GM23248 (cell line): ENCODE results near the gene IGFBP6. TPM values are rescaled to one million over a fixed set of nuclear protein-coding genes. Genes with fewer than 3 reads are reported as not detected.

Source experiments
- DNase-seq: peaks from one replicate; pipeline ENCODE4 v3.0.0-alpha.2; 2015
- H2AFZ ChIP-seq: fragments of 200-600 bp; sonication (generic); 2 replicates; pipeline ENCODE4 v1.6.1; 2016; ENCODE audit warnings: antibody characterized with exemption
- H3F3A ChIP-seq: fragments of 200-600 bp; sonication (generic); 2 replicates; pipeline ENCODE4 v1.6.1; 2016; ENCODE audit warnings: mild to moderate bottlenecking, antibody characterized with exemption, mixed run types; ENCODE audit not compliant: insufficient read depth
- H3K27ac ChIP-seq: fragments of 200-600 bp; sonication (generic); 2 replicates; pipeline ENCODE4 v1.5.1; 2016; ENCODE audit warnings: mild to moderate bottlenecking
- H3K27me3 ChIP-seq: fragments of 200-600 bp; sonication (generic); replicated peaks from 2 replicates; pipeline ENCODE4 v1.6.1; 2016; ENCODE audit warnings: mild to moderate bottlenecking; ENCODE audit not compliant: insufficient read depth
- H3K36me3 ChIP-seq: fragments of 200-600 bp; sonication (generic); 2 replicates; pipeline ENCODE4 v1.6.1; 2016; ENCODE audit warnings: low read depth, mild to moderate bottlenecking
- H3K4me1 ChIP-seq: fragments of 200-600 bp; sonication (generic); 2 replicates; pipeline ENCODE4 v1.6.1; 2016; ENCODE audit warnings: mild to moderate bottlenecking; ENCODE audit not compliant: insufficient read depth
- H3K4me2 ChIP-seq: fragments of 200-600 bp; sonication (generic); one replicate; pipeline ENCODE4 v1.6.1; 2016; ENCODE audit warnings: mild to moderate bottlenecking; ENCODE audit not compliant: unreplicated experiment
- H3K4me3 ChIP-seq: fragments of 200-600 bp; sonication (generic); 2 replicates; pipeline ENCODE4 v1.5.1; 2016; ENCODE audit warnings: mild to moderate bottlenecking
- H3K79me2 ChIP-seq: fragments of 200-600 bp; sonication (generic); 2 replicates; pipeline ENCODE4 v1.6.1; 2016; ENCODE audit warnings: mild to moderate bottlenecking; ENCODE audit not compliant: insufficient read depth
- H3K9ac ChIP-seq: fragments of 200-600 bp; sonication (generic); 2 replicates; pipeline ENCODE4 v1.6.1; 2016; ENCODE audit warnings: mild to moderate bottlenecking
- H3K9me2 ChIP-seq: fragments of 200-600 bp; sonication (generic); 2 replicates; pipeline ENCODE4 v1.6.1; 2016; ENCODE audit warnings: mixed run types, mild to moderate bottlenecking, moderate library complexity; ENCODE audit not compliant: insufficient read depth
- H3K9me3 ChIP-seq: fragments of 200-600 bp; sonication (generic); one replicate; pipeline ENCODE4 v1.6.1; 2017; ENCODE audit warnings: low read depth
- H4K20me1 ChIP-seq: fragments of 200-600 bp; sonication (generic); 2 replicates; pipeline ENCODE4 v1.6.0; 2016; ENCODE audit not compliant: insufficient read depth
- EZH2 ChIP-seq: fragments of 200-600 bp; sonication (generic); IDR thresholded peaks from 2 replicates; pipeline ENCODE4 v1.6.1; 2018; ENCODE audit warnings: antibody characterized with exemption, mild to moderate bottlenecking; ENCODE audit not compliant: insufficient read depth, poor library complexity, severe bottlenecking
- EZH2phosphoT487 ChIP-seq: fragments of 200-600 bp; sonication (generic); IDR thresholded peaks from 2 replicates; pipeline ENCODE4 v1.6.1; 2018; ENCODE audit warnings: antibody characterized with exemption, moderate library complexity, mild to moderate bottlenecking, low read depth; ENCODE audit not compliant: insufficient read depth
- WGBS, 2 experiments: methylation state at CpG; one replicate each; pipeline ENCODE4 v1.1.6; 2015 to 2017; ENCODE audit warnings: low lambda C conversion rate in 2 of 2, low coverage in 1 of 2; ENCODE audit errors: missing lambda C conversion rate in 2 of 2; 5-methylcytosine and 5-hydroxymethylcytosine counted together
- in situ Hi-C: fragments of 300-500 bp; cut with MboI; formaldehyde crosslinking; loops from 2 replicates; pipeline ENCODE4 v1.15.0; 2020
- polyA plus RNA-seq: library from polyadenylated mRNA; unstranded; fragments of >200 nt; fragmentation: Nextera tagmentation; extraction: Ambion mirVana; gene quantifications from 2 replicates; pipeline ENCODE4 v1.2.1, GENCODE V29; 2016
- total RNA-seq: library from RNA; depleted of rRNA; stranded (reverse); fragments of >200 nt; shearing (Covaris generic); gene quantifications from 2 replicates; pipeline ENCODE4 v1.2.3, GENCODE V29; 2014

The IGFBP6 gene
- total and polyA plus RNA-seq, 2 experiments from 2014 or later = 1,614 to 1,827 TPM

- H3K4me2 ChIP-seq = peak overlapping the region; percentile 9
- H3K27ac ChIP-seq = peak overlapping the region; percentile 77
- H3K9ac ChIP-seq = peak overlapping the region; percentile 51
- no peaks in the 10 kb centered on the region for H4K20me1 ChIP-seq
- in situ Hi-C loops = no loop called here
- peaks cover 23% of the 10 kb centered on the region for H3K4me1 ChIP-seq
- no peak overlapping the region for H2AFZ ChIP-seq
- no peak for TF ChIP-seq EZH2phosphoT487
- TF ChIP-seq EZH2 = no peak
- no peaks in the 10 kb centered on the region for H3K9me2 ChIP-seq
- WGBS, 2 experiments = 38 to 39% methylated on average over 13 of the region's 13 CpGs
- H3K4me3 ChIP-seq = no peak overlapping the region
- peaks cover 7% of the 10 kb centered on the region; the same call in 1 of the 2 replicates for H3K36me3 ChIP-seq
- H3K79me2 ChIP-seq = no peaks in the 10 kb centered on the region
- no peaks in the 10 kb centered on the region for H3K27me3 ChIP-seq
- H3F3A ChIP-seq = peaks cover 45% of the 10 kb centered on the region
- DNase-seq = peak; percentile 93
- no peaks in the 10 kb centered on the region for H3K9me3 ChIP-seq
Observed at GRCh38 chr12:53063708-53064612, 33.5 kb upstream of the IGFBP6 start.

- H3K4me3 ChIP-seq = no peak overlapping the region
- H3K36me3 ChIP-seq = peaks cover 7% of the 10 kb centered on the region; the same call in 1 of the 2 replicates
- peaks cover 23% of the 10 kb centered on the region for H3K4me1 ChIP-seq
- WGBS, 2 experiments = 71 to 72% methylated on average over 11 of the region's 11 CpGs
- peaks cover 45% of the 10 kb centered on the region for H3F3A ChIP-seq
- no peaks in the 10 kb centered on the region for H3K27me3 ChIP-seq
- no peaks in the 10 kb centered on the region for H4K20me1 ChIP-seq
- H3K4me2 ChIP-seq = no peak overlapping the region
- no peaks in the 10 kb centered on the region for H3K9me3 ChIP-seq
- no peaks in the 10 kb centered on the region for H3K79me2 ChIP-seq
- H3K9ac ChIP-seq = peak overlapping the region; percentile 51
- H3K9me2 ChIP-seq = no peaks in the 10 kb centered on the region
- no peak overlapping the region for H2AFZ ChIP-seq
- TF ChIP-seq EZH2 (no peak), EZH2phosphoT487 (no peak)
- DNase-seq = no peak
- in situ Hi-C loops = no loop called here
- H3K27ac ChIP-seq = peak overlapping the region; percentile 77
Observed at GRCh38 chr12:53064613-53065436, 32.6 kb upstream of the IGFBP6 start.

- Histone ChIP-seq H3K36me3 (peaks cover 7% of the 10 kb centered on the region; the same call in 1 of the 2 replicates), H4K20me1 (no peaks in the 10 kb centered on the region), H3K79me2 (no peaks in the 10 kb centered on the region), H3K9me3 (no peaks in the 10 kb centered on the region), H3K9me2 (no peaks in the 10 kb centered on the region), H3K4me2 (no peak overlapping the region), H3K27ac (peak overlapping the region; percentile 77), H3K4me1 (peaks cover 29% of the 10 kb centered on the region), H3F3A (peaks cover 45% of the 10 kb centered on the region), H3K4me3 (no peak overlapping the region), H2AFZ (no peak overlapping the region), H3K9ac (peak overlapping the region; percentile 65; the same call in 1 of the 2 replicates), H3K27me3 (no peaks in the 10 kb centered on the region)
- in situ Hi-C loops = no loop called here
- 47 to 49% methylated on average over 7 of the region's 7 CpGs for WGBS, 2 experiments
- no peak for DNase-seq
- TF ChIP-seq EZH2 = no peak
- TF ChIP-seq EZH2phosphoT487 = no peak
Observed at GRCh38 chr12:53065470-53065869, 32.0 kb upstream of the IGFBP6 start.
